Measurements from ENCODE around the gene SLC6A3.
"Not testable (repeated sequence)": the region's sequence is repeated elsewhere in the genome, so short reads cannot be mapped to it uniquely, and the experiment has no call there.

Gene SLC6A3

GRCh38 chr5:1476967-1477310 is 31.7 kb upstream of the SLC6A3 start:
- no peak for DNase-seq

GRCh38 chr5:1476181-1476966 is 31.1 kb upstream of the SLC6A3 start:
- DNase-seq = no peak

GRCh38 chr5:1475544-1475900 is 30.3 kb upstream of the SLC6A3 start:
- DNase-seq = not testable (repeated sequence)

GRCh38 chr5:1474866-1475543 is 29.8 kb upstream of the SLC6A3 start:
- no peak for DNase-seq

- no peak for DNase-seq
Observed at GRCh38 chr5:1474183-1474839, 29.1 kb upstream of the SLC6A3 start.

GRCh38 chr5:1473746-1474145 is 28.5 kb upstream of the SLC6A3 start:
- DNase-seq = no peak

- DNase-seq = no peak
Observed at GRCh38 chr5:1472964-1473628, 27.9 kb upstream of the SLC6A3 start.

- no peak for DNase-seq
Observed at GRCh38 chr5:1471997-1472963, 27.0 kb upstream of the SLC6A3 start.

GRCh38 chr5:1471240-1471853 is 26.1 kb upstream of the SLC6A3 start:
- DNase-seq = no peak

- DNase-seq = no peak
Observed at GRCh38 chr5:1470762-1471211, 25.5 kb upstream of the SLC6A3 start.

GRCh38 chr5:1468629-1469527 is 23.6 kb upstream of the SLC6A3 start:
- no peak for DNase-seq

GRCh38 chr5:1468247-1468612 is 23.0 kb upstream of the SLC6A3 start:
- DNase-seq = peak; percentile 53

- DNase-seq = no peak
Observed at GRCh38 chr5:1467341-1468246, 22.4 kb upstream of the SLC6A3 start.

- no peak for DNase-seq
Observed at GRCh38 chr5:1466631-1467265, 21.5 kb upstream of the SLC6A3 start.

- DNase-seq = no peak
Observed at GRCh38 chr5:1465966-1466471, 20.8 kb upstream of the SLC6A3 start.

GRCh38 chr5:1465117-1465516 is 19.9 kb upstream of the SLC6A3 start:
- no peak for DNase-seq

GRCh38 chr5:1464511-1464910 is 19.3 kb upstream of the SLC6A3 start:
- no peak for DNase-seq

- DNase-seq = no peak
Observed at GRCh38 chr5:1464096-1464446, 18.8 kb upstream of the SLC6A3 start.

Measured in stimulated activated CD8-positive, alpha-beta memory T cell treated with anti-CD3 and anti-CD28 coated beads, Interleukin-4, amount 100 ng/mL, for 48 hours (primary cell).